ENCODE measurements around the gene GTF2F1.

Gene GTF2F1

GRCh38 chr19:6379744-6380143, 13.2 kb downstream of the GTF2F1 start:
- H3K79me2 ChIP-seq (ENCODE audit: low read length) = no peaks in the 10 kb centered on the region
- H4K20me1 ChIP-seq (ENCODE audit: insufficient read depth, low read length) = no peaks in the 10 kb centered on the region
- H2AFZ ChIP-seq (ENCODE audit: low read depth, low read length) = no peak overlapping the region
- H3K9ac ChIP-seq (ENCODE audit: low read length) = no peak overlapping the region
- H3K36me3 ChIP-seq (replicated peaks; ENCODE audit: low read depth, low read length) = peaks cover 50% of the 10 kb centered on the region
- H3K9me3 ChIP-seq (ENCODE audit: insufficient read depth, low read length) = peaks cover 7% of the 10 kb centered on the region; the same call in 1 of the 2 replicates
- no peak overlapping the region for H3K27ac ChIP-seq (ENCODE audit: low read length)
- H3K4me3 ChIP-seq (ENCODE audit: low read length) = no peak overlapping the region
- TF ChIP-seq CTCF (IDR thresholded peaks at IDR 0.05; ENCODE audit: low read depth, low read length) = no peak
- no peak for TF ChIP-seq EZH2phosphoT487 (IDR thresholded peaks at IDR 0.05; ENCODE audit: low read depth)
- H3K4me1 ChIP-seq (ENCODE audit: low read length) = no peaks in the 10 kb centered on the region
- no peaks in the 10 kb centered on the region for H3K27me3 ChIP-seq (ENCODE audit: low read depth, low read length)
- no peak overlapping the region for H3K4me2 ChIP-seq (ENCODE audit: low read length)

GRCh38 chr19:6378486-6378885, 14.5 kb downstream of the GTF2F1 start:
- Histone ChIP-seq H3K9ac (ENCODE audit: low read length) (no peak overlapping the region), H3K79me2 (ENCODE audit: low read length) (no peaks in the 10 kb centered on the region), H3K36me3 (replicated peaks; ENCODE audit: low read depth, low read length) (peaks cover 46% of the 10 kb centered on the region), H3K9me3 (ENCODE audit: insufficient read depth, low read length) (peaks cover 7% of the 10 kb centered on the region; the same call in 1 of the 2 replicates), H2AFZ (ENCODE audit: low read depth, low read length) (no peak overlapping the region), H3K27me3 (ENCODE audit: low read depth, low read length) (no peaks in the 10 kb centered on the region), H3K4me3 (ENCODE audit: low read length) (no peak overlapping the region), H3K4me2 (ENCODE audit: low read length) (no peak overlapping the region), H4K20me1 (ENCODE audit: insufficient read depth, low read length) (no peaks in the 10 kb centered on the region), H3K27ac (ENCODE audit: low read length) (no peak overlapping the region), H3K4me1 (ENCODE audit: low read length) (peaks cover 6% of the 10 kb centered on the region)
- no peak for TF ChIP-seq CTCF (IDR thresholded peaks at IDR 0.05; ENCODE audit: low read depth, low read length)
- no peak for TF ChIP-seq EZH2phosphoT487 (IDR thresholded peaks at IDR 0.05; ENCODE audit: low read depth)

- Histone ChIP-seq H3K9ac (ENCODE audit: low read length) (no peak overlapping the region), H3K79me2 (ENCODE audit: low read length) (no peaks in the 10 kb centered on the region), H3K27me3 (ENCODE audit: low read depth, low read length) (no peaks in the 10 kb centered on the region), H3K4me2 (ENCODE audit: low read length) (no peak overlapping the region), H2AFZ (ENCODE audit: low read depth, low read length) (no peak overlapping the region), H3K36me3 (replicated peaks; ENCODE audit: low read depth, low read length) (peaks cover 41% of the 10 kb centered on the region), H3K4me3 (ENCODE audit: low read length) (no peak overlapping the region), H4K20me1 (ENCODE audit: insufficient read depth, low read length) (no peaks in the 10 kb centered on the region), H3K4me1 (ENCODE audit: low read length) (peaks cover 6% of the 10 kb centered on the region), H3K27ac (ENCODE audit: low read length) (no peak overlapping the region), H3K9me3 (ENCODE audit: insufficient read depth, low read length) (peaks cover 7% of the 10 kb centered on the region; the same call in 1 of the 2 replicates)
- TF ChIP-seq CTCF (IDR thresholded peaks at IDR 0.05; ENCODE audit: low read depth, low read length) (no peak), EZH2phosphoT487 (IDR thresholded peaks at IDR 0.05; ENCODE audit: low read depth) (no peak)
Observed at GRCh38 chr19:6378041-6378440, 14.9 kb downstream of the GTF2F1 start.

GRCh38 chr19:6376512-6377190, 16.3 kb downstream of the GTF2F1 start:
- peaks cover 7% of the 10 kb centered on the region; the same call in 1 of the 2 replicates for H3K9me3 ChIP-seq (ENCODE audit: insufficient read depth, low read length)
- H3K9ac ChIP-seq (ENCODE audit: low read length) = no peak overlapping the region
- no peaks in the 10 kb centered on the region for H3K27me3 ChIP-seq (ENCODE audit: low read depth, low read length)
- no peak overlapping the region for H3K4me3 ChIP-seq (ENCODE audit: low read length)
- H3K27ac ChIP-seq (ENCODE audit: low read length) = no peak overlapping the region
- no peaks in the 10 kb centered on the region for H3K79me2 ChIP-seq (ENCODE audit: low read length)
- no peaks in the 10 kb centered on the region for H4K20me1 ChIP-seq (ENCODE audit: insufficient read depth, low read length)
- peaks cover 9% of the 10 kb centered on the region for H3K4me1 ChIP-seq (ENCODE audit: low read length)
- no peak overlapping the region for H3K4me2 ChIP-seq (ENCODE audit: low read length)
- peaks cover 32% of the 10 kb centered on the region for H3K36me3 ChIP-seq (replicated peaks; ENCODE audit: low read depth, low read length)
- TF ChIP-seq CTCF (IDR thresholded peaks at IDR 0.05; ENCODE audit: low read depth, low read length) (no peak), EZH2phosphoT487 (IDR thresholded peaks at IDR 0.05; ENCODE audit: low read depth) (no peak)
- H2AFZ ChIP-seq (ENCODE audit: low read depth, low read length) = no peak overlapping the region
